ENCODE results near the gene AP3B2. TPM values are rescaled to one million over a fixed set of nuclear protein-coding genes. Genes with fewer than 3 reads are reported as not detected.

The AP3B2 gene
- total RNA-seq, 2 donors from 2014 or later = 5.4 to 9.3 TPM

- no peak for TF ChIP-seq CTCF (IDR thresholded peaks at IDR 0.05)
- no peak for TF ChIP-seq POLR2A (IDR thresholded peaks at IDR 0.05)
- TF ChIP-seq POLR2AphosphoS5 (IDR thresholded peaks at IDR 0.05) = no peak
- no peaks in the 10 kb centered on the region for H3K36me3 ChIP-seq
- intact Hi-C loops (cut with DNase I) = no loop called here
- no peaks in the 10 kb centered on the region for H3K4me1 ChIP-seq (replicated peaks)
- DNase-seq (ENCODE audit: low spot score) = no peak
- no peaks in the 10 kb centered on the region for H3K9me3 ChIP-seq
- no peaks in the 10 kb centered on the region for H3K27me3 ChIP-seq (replicated peaks; ENCODE audit: insufficient read depth)
- no peak overlapping the region for H3K27ac ChIP-seq
- H3K4me3 ChIP-seq = no peak overlapping the region
- whole genome bisulfite sequencing = 10% methylated on average over 4 of the region's 4 CpGs
Observed at GRCh38 chr15:82663186-82663600, 46.5 kb downstream of the AP3B2 start.

GRCh38 chr15:82662641-82663040, 47.0 kb downstream of the AP3B2 start:
- WGBS = 82% methylated on average over 9 of the region's 9 CpGs
- H3K4me3 ChIP-seq = no peak overlapping the region
- TF ChIP-seq CTCF (IDR thresholded peaks at IDR 0.05) (no peak), POLR2AphosphoS5 (IDR thresholded peaks at IDR 0.05) (no peak), POLR2A (IDR thresholded peaks at IDR 0.05) (no peak)
- H3K27ac ChIP-seq = no peak overlapping the region
- intact Hi-C loops (cut with DNase I) = no loop called here
- H3K36me3 ChIP-seq = no peaks in the 10 kb centered on the region
- H3K4me1 ChIP-seq (replicated peaks) = no peaks in the 10 kb centered on the region
- H3K27me3 ChIP-seq (replicated peaks; ENCODE audit: insufficient read depth) = no peaks in the 10 kb centered on the region
- H3K9me3 ChIP-seq = no peaks in the 10 kb centered on the region
- no peak for DNase-seq (ENCODE audit: low spot score)

- intact Hi-C loops (cut with DNase I) = no loop called here
- WGBS = 56% methylated on average over 1 of the region's 1 CpG
Observed at GRCh38 chr15:82660378-82660777, 49.3 kb downstream of the AP3B2 start.

GRCh38 chr15:82656641-82657266, 52.9 kb downstream of the AP3B2 start:
- intact Hi-C loops (cut with DNase I) = no loop called here
- no peaks in the 10 kb centered on the region for H3K27me3 ChIP-seq (replicated peaks; ENCODE audit: insufficient read depth)
- 62% methylated on average over 7 of the region's 7 CpGs for WGBS
- H3K9me3 ChIP-seq = no peaks in the 10 kb centered on the region
- H3K4me1 ChIP-seq (replicated peaks) = no peaks in the 10 kb centered on the region
- TF ChIP-seq CTCF (IDR thresholded peaks at IDR 0.05) = no peak
- TF ChIP-seq POLR2A (IDR thresholded peaks at IDR 0.05) = no peak
- no peak for TF ChIP-seq POLR2AphosphoS5 (IDR thresholded peaks at IDR 0.05)
- no peak for DNase-seq (ENCODE audit: low spot score)
- no peak overlapping the region for H3K27ac ChIP-seq
- H3K4me3 ChIP-seq = no peak overlapping the region
- no peaks in the 10 kb centered on the region for H3K36me3 ChIP-seq

More at GRCh38 chr15:82660378-82660777, 49.3 kb downstream of the AP3B2 start:
- H3K4me1 ChIP-seq (replicated peaks) = no peaks in the 10 kb centered on the region
- no peaks in the 10 kb centered on the region for H3K9me3 ChIP-seq
- no peaks in the 10 kb centered on the region for H3K36me3 ChIP-seq
- H3K27ac ChIP-seq = no peak overlapping the region
- no peak for TF ChIP-seq CTCF (IDR thresholded peaks at IDR 0.05)
- TF ChIP-seq POLR2AphosphoS5 (IDR thresholded peaks at IDR 0.05) = no peak
- no peak for TF ChIP-seq POLR2A (IDR thresholded peaks at IDR 0.05)
- no peaks in the 10 kb centered on the region for H3K27me3 ChIP-seq (replicated peaks; ENCODE audit: insufficient read depth)
- no peak overlapping the region for H3K4me3 ChIP-seq
- DNase-seq (ENCODE audit: low spot score) = no peak

GRCh38 chr15:82655606-82656005, 54.1 kb downstream of the AP3B2 start:
- 71% methylated on average over 3 of the region's 3 CpGs for WGBS
- no peaks in the 10 kb centered on the region for H3K4me1 ChIP-seq (replicated peaks)
- intact Hi-C loops (cut with DNase I) = no loop called here

More at GRCh38 chr15:82655606-82656005, 54.1 kb downstream of the AP3B2 start:
- Histone ChIP-seq H3K36me3 (no peaks in the 10 kb centered on the region), H3K9me3 (no peaks in the 10 kb centered on the region), H3K27ac (no peak overlapping the region), H3K27me3 (replicated peaks; ENCODE audit: insufficient read depth) (no peaks in the 10 kb centered on the region), H3K4me3 (no peak overlapping the region)
- DNase-seq (ENCODE audit: low spot score) = no peak
- TF ChIP-seq CTCF (IDR thresholded peaks at IDR 0.05) (no peak), POLR2AphosphoS5 (IDR thresholded peaks at IDR 0.05) (no peak), POLR2A (IDR thresholded peaks at IDR 0.05) (no peak)
